Smooth muscle cell (in vitro differentiated cells): Measurements from ENCODE around the gene DUOX1. TPM values are rescaled to one million over a fixed set of nuclear protein-coding genes. Genes with fewer than 3 reads are reported as not detected.
A peak's percentile ranks its signal among the peaks of the same experiment; 100 is the strongest.

Experiments
- DNase-seq: peaks from one replicate; lab custom pipeline; 2025; ENCODE audit not compliant: unreplicated experiment; lab: John Stamatoyannopoulos, UW
- H2AFZ ChIP-seq: fragments of 200-600 bp; sonication (generic); 2 replicates; pipeline ENCODE4 v1.6.0; 2016; ENCODE audit warnings: antibody characterized with exemption, low read depth, mild to moderate bottlenecking
- H3F3A ChIP-seq: fragments of 200-600 bp; sonication (generic); 2 replicates; pipeline ENCODE4 v1.6.0; 2017; ENCODE audit warnings: antibody characterized with exemption, low read depth
- H3K27ac ChIP-seq: fragments of 200-600 bp; sonication (generic); 2 replicates; pipeline ENCODE4 v1.5.1; 2016; ENCODE audit warnings: low read depth, mild to moderate bottlenecking
- H3K27me3 ChIP-seq: fragments of 200-600 bp; sonication (generic); 2 replicates; pipeline ENCODE4 v1.6.1; 2016; ENCODE audit warnings: low read depth, mild to moderate bottlenecking
- H3K36me3 ChIP-seq: fragments of 200-600 bp; sonication (generic); 2 replicates; pipeline ENCODE4 v1.5.1; 2016; ENCODE audit warnings: low read depth
- H3K4me1 ChIP-seq: fragments of 200-600 bp; sonication (generic); 2 replicates; pipeline ENCODE4 v1.5.1; 2016; ENCODE audit warnings: low read depth
- H3K4me2 ChIP-seq: fragments of 200-600 bp; sonication (generic); 2 replicates; pipeline ENCODE4 v1.6.0; 2016; ENCODE audit warnings: mild to moderate bottlenecking
- H3K4me3 ChIP-seq: fragments of 200-600 bp; sonication (generic); 2 replicates; pipeline ENCODE4 v1.5.1; 2016; ENCODE audit warnings: mild to moderate bottlenecking
- H3K79me2 ChIP-seq: fragments of 200-600 bp; sonication (generic); 2 replicates; pipeline ENCODE4 v1.6.0; 2016; ENCODE audit warnings: low read depth, mild to moderate bottlenecking
- H3K9ac ChIP-seq: fragments of 200-600 bp; sonication (generic); 2 replicates; pipeline ENCODE4 v1.6.0; 2016; ENCODE audit warnings: low read depth
- H3K9me3 ChIP-seq: fragments of 200-600 bp; sonication (generic); replicated peaks from 2 replicates; pipeline ENCODE4 v1.5.1; 2016; ENCODE audit warnings: low read depth
- H4K20me1 ChIP-seq: fragments of 200-600 bp; sonication (generic); 2 replicates; pipeline ENCODE4 v1.6.0; 2016; ENCODE audit warnings: low read depth
- WGBS: methylation state at CpG from one replicate; pipeline ENCODE4 v1.1.7; 2016; ENCODE audit warnings: low lambda C conversion rate; 5-methylcytosine and 5-hydroxymethylcytosine counted together
- polyA plus RNA-seq: library from polyadenylated mRNA; unstranded; fragments of >200 nt; fragmentation: Nextera tagmentation; extraction: Ambion mirVana; gene quantifications from 2 replicates; pipeline ENCODE4 v1.2.1, GENCODE V29; 2016
- total RNA-seq: library from RNA; depleted of rRNA; stranded (reverse); fragments of >200 nt; gene quantifications from 2 replicates; pipeline ENCODE4 v1.2.3, GENCODE V29; 2014
- TF ChIP-seq, protein P1 (sequence below): fragments of 200-600 bp; sonication (generic); IDR thresholded peaks from 2 replicates; pipeline ENCODE4 v1.5.1; 2017; ENCODE audit warnings: borderline replicate concordance, mild to moderate bottlenecking, antibody characterized with exemption; ENCODE audit not compliant: insufficient read depth, poor library complexity, severe bottlenecking

DUOX1 gene
- total and polyA plus RNA-seq, 2 experiments from 2014 or later, result 4.4 to 5.8 TPM

DNA sequence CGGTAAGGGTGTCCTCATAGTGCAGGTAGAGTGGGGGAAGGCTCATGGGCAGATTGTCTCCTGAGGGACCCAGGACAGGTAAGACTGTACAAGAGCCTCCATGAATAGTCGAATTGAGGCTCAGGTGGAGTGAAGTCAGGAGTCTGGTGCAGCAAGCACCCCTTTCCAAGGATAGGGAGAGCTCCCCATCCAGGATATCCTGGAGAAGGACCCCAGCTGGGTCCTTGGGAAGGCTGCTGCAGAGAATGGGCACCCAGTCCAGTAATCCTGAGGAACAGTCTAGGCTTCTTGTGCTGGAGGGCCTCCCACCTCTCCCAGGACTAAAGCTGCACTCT, 15.1 kb upstream of the DUOX1 start:
- 48% methylated on average over 2 of the region's 2 CpGs for WGBS
- Histone ChIP-seq H4K20me1 (no peaks in the 10 kb centered on the region), H3K9ac (no peak overlapping the region), H3K4me3 (peak overlapping the region; percentile 16), H3K27me3 (peaks cover 77% of the 10 kb centered on the region), H3K79me2 (no peaks in the 10 kb centered on the region), H3K4me1 (peaks cover 8% of the 10 kb centered on the region), H3K27ac (no peak overlapping the region), H3K4me2 (peak overlapping the region; percentile 26), H3K9me3 (no peaks in the 10 kb centered on the region), H3K36me3 (no peaks in the 10 kb centered on the region), H2AFZ (no peak overlapping the region), H3F3A (no peaks in the 10 kb centered on the region)
- TF ChIP-seq, protein P1, sequence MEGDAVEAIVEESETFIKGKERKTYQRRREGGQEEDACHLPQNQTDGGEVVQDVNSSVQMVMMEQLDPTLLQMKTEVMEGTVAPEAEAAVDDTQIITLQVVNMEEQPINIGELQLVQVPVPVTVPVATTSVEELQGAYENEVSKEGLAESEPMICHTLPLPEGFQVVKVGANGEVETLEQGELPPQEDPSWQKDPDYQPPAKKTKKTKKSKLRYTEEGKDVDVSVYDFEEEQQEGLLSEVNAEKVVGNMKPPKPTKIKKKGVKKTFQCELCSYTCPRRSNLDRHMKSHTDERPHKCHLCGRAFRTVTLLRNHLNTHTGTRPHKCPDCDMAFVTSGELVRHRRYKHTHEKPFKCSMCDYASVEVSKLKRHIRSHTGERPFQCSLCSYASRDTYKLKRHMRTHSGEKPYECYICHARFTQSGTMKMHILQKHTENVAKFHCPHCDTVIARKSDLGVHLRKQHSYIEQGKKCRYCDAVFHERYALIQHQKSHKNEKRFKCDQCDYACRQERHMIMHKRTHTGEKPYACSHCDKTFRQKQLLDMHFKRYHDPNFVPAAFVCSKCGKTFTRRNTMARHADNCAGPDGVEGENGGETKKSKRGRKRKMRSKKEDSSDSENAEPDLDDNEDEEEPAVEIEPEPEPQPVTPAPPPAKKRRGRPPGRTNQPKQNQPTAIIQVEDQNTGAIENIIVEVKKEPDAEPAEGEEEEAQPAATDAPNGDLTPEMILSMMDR, result no peak
- no peak for DNase-seq

- Histone ChIP-seq H3K9me3 (no peaks in the 10 kb centered on the region), H3K27me3 (peaks cover 71% of the 10 kb centered on the region), H3K4me2 (no peak overlapping the region), H3K4me1 (peaks cover 8% of the 10 kb centered on the region), H3K27ac (no peak overlapping the region), H3F3A (no peaks in the 10 kb centered on the region), H3K9ac (no peak overlapping the region), H3K36me3 (no peaks in the 10 kb centered on the region), H3K79me2 (no peaks in the 10 kb centered on the region), H4K20me1 (no peaks in the 10 kb centered on the region), H2AFZ (no peak overlapping the region), H3K4me3 (no peak overlapping the region)
- TF ChIP-seq, protein P1, result no peak
- 71% methylated on average over 7 of the region's 7 CpGs for WGBS
- DNase-seq, result no peak
Measured at GRCh38 chr15:45115312-45115820, 14.4 kb upstream of the DUOX1 start.

DNA sequence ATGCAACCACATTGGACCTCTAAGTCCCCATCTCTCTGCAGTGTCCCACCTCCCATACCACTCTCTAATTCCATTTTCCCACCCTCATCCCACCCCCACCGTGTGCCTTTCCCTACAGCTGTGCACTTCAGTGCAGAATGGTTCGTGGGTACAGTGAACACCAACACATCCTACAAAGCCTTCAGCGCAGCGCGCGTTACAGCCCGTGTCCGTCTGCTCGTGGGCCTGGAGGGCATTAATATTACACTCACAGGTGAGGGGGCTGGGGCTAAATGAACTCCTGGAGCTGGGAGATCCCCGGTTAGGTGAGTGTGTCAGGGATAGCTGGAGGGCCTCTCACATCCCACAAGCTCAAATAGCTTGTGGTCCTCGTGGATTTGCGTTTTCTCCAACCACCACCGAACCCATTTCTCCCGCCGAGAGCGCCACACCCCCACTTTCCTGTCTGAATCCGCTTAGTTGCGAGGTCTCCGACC, 13.8 kb upstream of the DUOX1 start:
- H3K36me3 ChIP-seq, result no peaks in the 10 kb centered on the region
- peaks cover 67% of the 10 kb centered on the region for H3K27me3 ChIP-seq
- 61% methylated on average over 19 of the region's 19 CpGs for WGBS
- no peak overlapping the region for H3K27ac ChIP-seq
- no peak overlapping the region for H3K9ac ChIP-seq
- H4K20me1 ChIP-seq, result no peaks in the 10 kb centered on the region
- DNase-seq, result no peak
- no peaks in the 10 kb centered on the region for H3K79me2 ChIP-seq
- no peak overlapping the region for H3K4me2 ChIP-seq
- H3F3A ChIP-seq, result no peaks in the 10 kb centered on the region
- H3K4me1 ChIP-seq, result peaks cover 8% of the 10 kb centered on the region
- TF ChIP-seq, protein P1, result no peak
- H3K9me3 ChIP-seq, result no peaks in the 10 kb centered on the region
- no peak overlapping the region for H2AFZ ChIP-seq
- no peak overlapping the region for H3K4me3 ChIP-seq
